NB4 (cell line): ENCODE data around the gene CD151.

Experiments used
- POLR2A ChIP-seq: IDR thresholded peaks from 2 replicates; pipeline ENCODE4 v1.6.1; 2011; ENCODE audit warnings: mild to moderate bottlenecking; ENCODE audit not compliant: insufficient read length; ENCODE audit errors: extremely low read depth
- TF ChIP-seq, protein P1 (sequence below): IDR thresholded peaks from one replicate; pipeline ENCODE4 v1.5.1; 2012; ENCODE audit warnings: low read depth, low read length

DNA sequence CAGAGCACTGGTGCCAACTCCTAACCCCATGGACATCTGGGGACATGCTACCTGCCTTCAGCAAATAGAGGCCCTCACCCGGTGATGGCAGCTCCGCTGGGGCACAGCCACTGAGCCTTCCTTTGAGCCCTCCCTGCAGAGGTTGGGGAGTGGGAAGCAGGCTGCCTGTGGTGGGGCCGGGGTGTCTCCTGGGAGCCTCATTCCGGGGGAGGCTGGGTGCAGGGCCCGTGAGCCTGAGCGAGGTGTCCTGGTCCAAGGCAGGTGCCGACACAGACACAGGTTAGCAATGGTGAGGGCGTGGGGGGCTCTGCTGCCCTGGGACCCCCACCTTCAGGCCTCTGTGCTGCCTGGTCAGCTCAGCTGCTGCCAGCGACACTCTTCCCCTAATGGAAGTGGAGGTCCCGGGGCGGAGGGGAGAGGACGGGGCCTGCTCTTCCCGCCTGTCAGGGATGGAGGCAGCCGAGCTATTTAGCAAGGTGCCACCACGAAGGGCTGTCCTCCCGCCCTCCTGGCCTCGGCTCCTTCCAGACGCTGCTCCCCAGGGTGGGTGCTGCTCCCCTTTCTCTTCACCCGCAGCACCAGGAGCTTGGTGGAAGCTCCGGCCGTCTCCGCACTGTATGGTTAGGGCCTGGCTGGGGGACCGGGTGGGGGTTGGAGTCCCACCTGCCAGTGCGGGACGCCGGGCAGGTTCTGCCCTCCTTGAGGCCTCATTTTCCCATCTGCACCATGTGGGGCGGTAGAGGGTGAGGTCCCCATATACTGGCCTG is 21.1 kb downstream of the CD151 start:
- TF ChIP-seq POLR2A: no peak
- TF ChIP-seq, protein P1, sequence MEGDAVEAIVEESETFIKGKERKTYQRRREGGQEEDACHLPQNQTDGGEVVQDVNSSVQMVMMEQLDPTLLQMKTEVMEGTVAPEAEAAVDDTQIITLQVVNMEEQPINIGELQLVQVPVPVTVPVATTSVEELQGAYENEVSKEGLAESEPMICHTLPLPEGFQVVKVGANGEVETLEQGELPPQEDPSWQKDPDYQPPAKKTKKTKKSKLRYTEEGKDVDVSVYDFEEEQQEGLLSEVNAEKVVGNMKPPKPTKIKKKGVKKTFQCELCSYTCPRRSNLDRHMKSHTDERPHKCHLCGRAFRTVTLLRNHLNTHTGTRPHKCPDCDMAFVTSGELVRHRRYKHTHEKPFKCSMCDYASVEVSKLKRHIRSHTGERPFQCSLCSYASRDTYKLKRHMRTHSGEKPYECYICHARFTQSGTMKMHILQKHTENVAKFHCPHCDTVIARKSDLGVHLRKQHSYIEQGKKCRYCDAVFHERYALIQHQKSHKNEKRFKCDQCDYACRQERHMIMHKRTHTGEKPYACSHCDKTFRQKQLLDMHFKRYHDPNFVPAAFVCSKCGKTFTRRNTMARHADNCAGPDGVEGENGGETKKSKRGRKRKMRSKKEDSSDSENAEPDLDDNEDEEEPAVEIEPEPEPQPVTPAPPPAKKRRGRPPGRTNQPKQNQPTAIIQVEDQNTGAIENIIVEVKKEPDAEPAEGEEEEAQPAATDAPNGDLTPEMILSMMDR: no peak
